ENCODE data around the gene SLC35F1.

Gene SLC35F1

DNA sequence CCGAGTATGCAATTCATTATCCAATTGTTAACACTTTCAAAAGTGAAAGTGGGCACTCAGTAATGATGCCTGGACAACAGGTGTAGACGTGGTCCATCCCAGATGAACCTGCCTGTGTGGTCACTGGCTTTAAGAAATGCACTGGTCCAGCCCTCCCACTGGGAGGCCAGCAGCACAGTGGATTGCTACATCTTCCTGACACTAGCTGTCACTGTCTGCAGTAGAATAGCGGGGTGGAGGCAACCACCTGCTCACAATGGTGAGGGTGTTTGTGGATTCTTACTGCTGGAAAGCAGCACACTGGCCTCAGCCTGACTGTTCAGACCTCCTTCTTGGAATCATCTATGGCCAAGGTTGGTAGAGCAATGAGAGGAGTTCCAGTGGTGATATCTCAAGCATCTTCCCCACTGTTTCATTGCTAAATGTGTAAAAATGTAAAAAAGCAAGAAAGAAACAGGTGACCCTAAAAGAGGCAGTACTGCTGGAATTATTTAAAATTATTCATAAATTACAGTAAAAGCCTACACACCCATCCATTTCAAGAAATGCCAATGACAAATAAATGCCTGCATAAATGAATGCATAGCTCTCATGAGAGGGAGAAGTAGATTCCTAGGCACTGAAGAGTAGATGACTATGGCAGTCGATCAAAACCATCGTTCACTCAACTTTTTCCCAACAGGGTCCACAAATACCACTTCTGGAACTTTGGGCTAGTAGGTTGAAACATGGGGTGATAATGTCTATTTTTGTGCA is 413.0 kb downstream of the SLC35F1 start:
- no peak for DNase-seq (ENCODE audit: low read depth)
- TF ChIP-seq, protein P1, sequence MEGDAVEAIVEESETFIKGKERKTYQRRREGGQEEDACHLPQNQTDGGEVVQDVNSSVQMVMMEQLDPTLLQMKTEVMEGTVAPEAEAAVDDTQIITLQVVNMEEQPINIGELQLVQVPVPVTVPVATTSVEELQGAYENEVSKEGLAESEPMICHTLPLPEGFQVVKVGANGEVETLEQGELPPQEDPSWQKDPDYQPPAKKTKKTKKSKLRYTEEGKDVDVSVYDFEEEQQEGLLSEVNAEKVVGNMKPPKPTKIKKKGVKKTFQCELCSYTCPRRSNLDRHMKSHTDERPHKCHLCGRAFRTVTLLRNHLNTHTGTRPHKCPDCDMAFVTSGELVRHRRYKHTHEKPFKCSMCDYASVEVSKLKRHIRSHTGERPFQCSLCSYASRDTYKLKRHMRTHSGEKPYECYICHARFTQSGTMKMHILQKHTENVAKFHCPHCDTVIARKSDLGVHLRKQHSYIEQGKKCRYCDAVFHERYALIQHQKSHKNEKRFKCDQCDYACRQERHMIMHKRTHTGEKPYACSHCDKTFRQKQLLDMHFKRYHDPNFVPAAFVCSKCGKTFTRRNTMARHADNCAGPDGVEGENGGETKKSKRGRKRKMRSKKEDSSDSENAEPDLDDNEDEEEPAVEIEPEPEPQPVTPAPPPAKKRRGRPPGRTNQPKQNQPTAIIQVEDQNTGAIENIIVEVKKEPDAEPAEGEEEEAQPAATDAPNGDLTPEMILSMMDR (IDR thresholded peaks at IDR 0.05; ENCODE audit: low read depth, low read length, missing control alignments): no peak
- no peak overlapping the region for H3K4me3 ChIP-seq (ENCODE audit: low read depth, low read length)

DNA sequence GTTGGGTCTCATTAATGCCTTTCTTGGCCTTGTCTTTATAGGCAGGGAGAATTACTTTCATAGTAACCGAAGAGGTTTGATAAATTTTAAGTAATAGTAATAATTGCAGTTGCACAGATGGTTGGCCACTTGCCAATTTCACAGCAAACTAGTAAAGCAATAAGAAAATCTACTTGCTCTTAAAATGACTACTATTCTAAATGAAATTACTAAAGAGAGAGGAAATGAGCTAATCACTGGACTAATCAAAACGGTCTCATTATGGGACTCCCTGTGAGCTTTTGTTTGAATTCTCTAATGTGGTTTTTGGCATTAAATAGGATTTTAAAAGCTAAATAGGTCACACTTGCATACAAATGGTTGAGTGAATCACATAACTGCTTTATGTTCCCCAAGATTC is 413.6 kb downstream of the SLC35F1 start:
- H3K4me3 ChIP-seq (ENCODE audit: low read depth, low read length): no peak overlapping the region
- DNase-seq (ENCODE audit: low read depth): no peak
- TF ChIP-seq, protein P1 (IDR thresholded peaks at IDR 0.05; ENCODE audit: low read depth, low read length, missing control alignments): no peak

DNA sequence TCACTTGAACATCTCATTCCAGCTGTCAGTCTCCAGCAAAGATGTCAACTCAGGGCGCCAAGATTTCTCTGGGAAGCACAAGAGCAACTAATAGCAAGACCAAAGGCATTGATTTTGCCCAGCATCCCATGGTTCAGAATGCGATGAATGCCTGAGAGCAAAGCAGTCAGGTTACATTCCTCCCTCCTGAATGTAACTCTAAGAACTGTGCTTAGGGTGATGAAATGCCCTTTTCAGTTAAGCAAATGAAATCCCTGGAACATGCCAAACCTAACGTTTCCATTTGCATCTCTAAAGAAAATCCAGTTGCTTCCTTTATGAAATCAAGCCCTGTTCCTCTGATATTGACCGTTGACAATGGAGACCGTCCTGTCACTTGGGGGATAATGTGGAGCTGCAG is 417.1 kb downstream of the SLC35F1 start:
- no peak for DNase-seq (ENCODE audit: low read depth)
- no peak overlapping the region for H3K4me3 ChIP-seq (ENCODE audit: low read depth, low read length)
- TF ChIP-seq, protein P1 (IDR thresholded peaks at IDR 0.05; ENCODE audit: low read depth, low read length, missing control alignments): no peak

DNA sequence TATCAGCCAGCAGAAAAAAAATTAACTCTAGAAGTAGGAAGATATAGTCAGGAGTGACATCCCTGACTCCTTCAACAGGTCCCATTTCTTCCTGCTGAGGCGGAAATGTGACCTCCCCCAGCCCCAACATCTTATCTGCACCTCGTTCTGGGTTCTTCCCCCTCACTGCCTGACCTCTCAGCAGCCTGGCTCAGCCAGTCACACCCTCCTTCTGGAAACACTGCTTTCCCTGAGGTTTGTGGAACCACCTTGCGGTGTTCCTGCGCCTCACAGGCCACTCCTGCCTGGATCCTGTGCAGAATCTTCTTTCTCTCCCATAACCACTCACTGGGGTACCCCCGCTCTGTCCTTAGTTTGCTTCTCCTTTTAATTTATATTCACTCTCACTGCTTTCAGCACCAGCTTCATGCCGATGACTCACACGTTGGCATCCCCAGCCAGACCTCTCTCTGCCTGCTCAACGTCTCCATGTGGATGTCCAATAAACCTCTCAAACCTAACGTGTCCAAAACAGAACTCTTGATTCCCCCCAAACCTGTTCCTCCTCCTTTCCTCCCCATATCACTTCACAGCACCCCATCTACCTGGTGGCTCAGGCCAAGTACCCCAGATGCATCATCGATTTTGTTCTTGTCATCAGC is 418.3 kb downstream of the SLC35F1 start:
- H3K4me3 ChIP-seq (ENCODE audit: low read depth, low read length): no peak overlapping the region
- TF ChIP-seq, protein P1 (IDR thresholded peaks at IDR 0.05; ENCODE audit: low read depth, low read length, missing control alignments): no peak
- no peak for DNase-seq (ENCODE audit: low read depth)

DNA sequence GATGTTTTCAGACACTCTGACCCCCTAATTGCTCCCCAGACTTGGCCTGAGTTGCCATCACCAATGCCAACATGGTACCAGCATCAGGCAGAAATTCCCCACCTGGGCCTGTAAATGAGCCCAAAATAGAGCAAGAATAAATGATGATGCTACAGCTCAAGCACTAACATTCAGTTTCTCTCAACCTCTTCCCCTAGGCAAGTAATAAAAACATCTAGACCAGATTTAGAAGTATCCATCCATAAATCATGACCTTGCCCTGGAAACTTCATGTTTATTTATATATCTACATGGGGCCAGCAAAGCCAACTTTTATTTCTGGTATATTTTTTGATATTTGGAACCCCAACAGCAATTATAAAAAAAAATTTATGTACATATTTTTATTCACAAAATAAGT is 419.6 kb downstream of the SLC35F1 start:
- no peak for DNase-seq (ENCODE audit: low read depth)
- H3K4me3 ChIP-seq (ENCODE audit: low read depth, low read length): no peak overlapping the region
- TF ChIP-seq, protein P1 (IDR thresholded peaks at IDR 0.05; ENCODE audit: low read depth, low read length, missing control alignments): no peak

DNA sequence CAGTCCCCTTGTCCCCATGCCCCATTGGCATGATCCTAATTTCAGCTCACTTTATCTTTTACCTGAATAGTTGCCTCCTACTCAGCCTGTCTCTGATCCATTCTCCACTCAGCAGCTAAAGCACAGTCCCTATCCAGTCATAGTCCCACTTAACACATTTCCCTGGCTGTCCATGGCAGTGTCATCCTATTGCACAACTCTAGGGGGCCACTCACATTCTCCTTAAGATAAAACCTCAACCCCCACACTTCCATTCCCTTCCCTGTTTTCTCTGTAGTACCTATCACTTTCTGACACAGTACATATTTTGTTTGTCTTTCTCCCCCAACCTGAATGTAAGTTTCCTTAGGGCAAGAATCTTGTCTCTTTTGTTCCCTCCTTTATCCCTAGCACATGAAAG is 420.2 kb downstream of the SLC35F1 start:
- TF ChIP-seq, protein P1 (IDR thresholded peaks at IDR 0.05; ENCODE audit: low read depth, low read length, missing control alignments): no peak
- H3K4me3 ChIP-seq (ENCODE audit: low read depth, low read length): no peak overlapping the region
- no peak for DNase-seq (ENCODE audit: low read depth)
